Panc1 (cell line): Measurements from ENCODE around the gene BCAS3. TPM values are rescaled to one million over a fixed set of nuclear protein-coding genes. Genes with fewer than 3 reads are reported as not detected.

Experiments used
- ATAC-seq: fragments of 200-7000 bp; cut with Tn5 transposase; 2 replicates; pipeline ENCODE4 v1.9.1; 2020; ENCODE audit warnings: mild to moderate bottlenecking, moderate library complexity
- BruUV-seq: library from RNA; stranded (reverse); fragments of 400-500 nt; replicated peaks from 2 replicates; lab custom pipeline; 2021; lab: Mats Ljungman, UMichigan
- CTCF ChIA-PET: fragments of 300-600 bp; sonication (Branson Sonifier 250); formaldehyde crosslinking; loops from one replicate; lab custom pipeline; 2022; ENCODE audit warnings: antibody characterized with exemption; lab: Charles Lee
- POLR2A ChIA-PET: fragments of 300-600 bp; sonication (Branson Sonifier 250); formaldehyde crosslinking; loops from one replicate; lab custom pipeline; 2022; ENCODE audit warnings: antibody characterized with exemption; lab: Charles Lee
- DNase-seq: peaks from one replicate; pipeline ENCODE4 v3.0.0-alpha.2; 2010; ENCODE audit warnings: low read depth, low spot score
- H3K27ac ChIP-seq: 2 replicates; pipeline ENCODE4 v1.5.1; 2011; ENCODE audit warnings: mild to moderate bottlenecking, low read length, inconsistent platforms
- H3K27me3 ChIP-seq: fragments of 200-500 bp; sonication (Bioruptor generic); 2 replicates; pipeline ENCODE4 v1.6.0; 2014; ENCODE audit warnings: low read length, inconsistent platforms; ENCODE audit not compliant: control insufficient read depth, insufficient read depth
- H3K36me3 ChIP-seq: fragments of 200-500 bp; sonication (Bioruptor generic); 2 replicates; pipeline ENCODE4 v1.5.1; 2014; ENCODE audit warnings: inconsistent platforms, mild to moderate bottlenecking, low read length, moderate library complexity; ENCODE audit not compliant: control insufficient read depth, insufficient read depth
- H3K4me1 ChIP-seq: 2 replicates; pipeline ENCODE4 v1.5.1; 2011; ENCODE audit warnings: inconsistent platforms, mild to moderate bottlenecking, low read length, moderate library complexity; ENCODE audit not compliant: control insufficient read depth, insufficient read depth
- H3K4me3 ChIP-seq, 2 experiments: 2 replicates each; pipeline ENCODE4 v1.5.1; 2011 to 2012; ENCODE audit warnings: low read depth in 2 of 2, low read length in 2 of 2, mild to moderate bottlenecking in 2 of 2, inconsistent platforms in 1 of 2, moderate library complexity in 1 of 2
- H3K9me3 ChIP-seq: fragments of 200-500 bp; sonication (Bioruptor generic); 2 replicates; pipeline ENCODE4 v1.5.1; 2014; ENCODE audit warnings: low read depth, mild to moderate bottlenecking, inconsistent platforms, low read length, moderate library complexity; ENCODE audit not compliant: control insufficient read depth, insufficient read depth
- POLR2AphosphoS5 ChIP-seq: IDR thresholded peaks from 2 replicates; pipeline ENCODE4 v1.6.1; 2012; ENCODE audit warnings: mild to moderate bottlenecking, low read depth, low read length, moderate library complexity
- REST ChIP-seq, 2 experiments: IDR thresholded peaks; 2 replicates each; pipeline ENCODE4 v1.6.1; 2011 to 2012; ENCODE audit warnings: low read depth in 2 of 2, control low read depth in 1 of 2, low read length in 1 of 2, mild to moderate bottlenecking in 1 of 2, moderate library complexity in 1 of 2; ENCODE audit not compliant: insufficient read depth in 1 of 2
- SIN3A ChIP-seq: IDR thresholded peaks from 2 replicates; pipeline ENCODE4 v1.6.1; 2012; ENCODE audit warnings: low read depth, mild to moderate bottlenecking, low read length, moderate library complexity, borderline replicate concordance; ENCODE audit not compliant: insufficient read depth
- TCF7L2 ChIP-seq: IDR thresholded peaks from 2 replicates; pipeline ENCODE4 v1.6.1; 2011; ENCODE audit warnings: mild to moderate bottlenecking, low read depth, low read length, inconsistent platforms
- in situ Hi-C: cut with HindIII; loops from 2 replicates; pipeline ENCODE4 v1.10.0; 2016; ENCODE audit warnings: low sequenced_read_pairs, low pct_unique_long_range_greater_than_20kb
- intact Hi-C: fragments of 100-400 bp; cut with micrococcal nuclease; formaldehyde crosslinking; loops from one replicate; pipeline ENCODE4 v1.10.0; 2022; ENCODE audit not compliant: unreplicated experiment
- total RNA-seq: library from RNA; stranded (reverse); gene quantifications from one replicate; pipeline ENCODE4 v1.2.1, GENCODE V29; 2021; ENCODE audit not compliant: unreplicated experiment
- TF ChIP-seq, protein P1 (sequence below): fragments of 450-650 bp; IDR thresholded peaks from 2 replicates; pipeline ENCODE4 v1.5.1; 2017; ENCODE audit warnings: mild to moderate bottlenecking

The BCAS3 gene
- total RNA-seq, 1 experiment from 2014 or later, result 9.3 TPM

DNA sequence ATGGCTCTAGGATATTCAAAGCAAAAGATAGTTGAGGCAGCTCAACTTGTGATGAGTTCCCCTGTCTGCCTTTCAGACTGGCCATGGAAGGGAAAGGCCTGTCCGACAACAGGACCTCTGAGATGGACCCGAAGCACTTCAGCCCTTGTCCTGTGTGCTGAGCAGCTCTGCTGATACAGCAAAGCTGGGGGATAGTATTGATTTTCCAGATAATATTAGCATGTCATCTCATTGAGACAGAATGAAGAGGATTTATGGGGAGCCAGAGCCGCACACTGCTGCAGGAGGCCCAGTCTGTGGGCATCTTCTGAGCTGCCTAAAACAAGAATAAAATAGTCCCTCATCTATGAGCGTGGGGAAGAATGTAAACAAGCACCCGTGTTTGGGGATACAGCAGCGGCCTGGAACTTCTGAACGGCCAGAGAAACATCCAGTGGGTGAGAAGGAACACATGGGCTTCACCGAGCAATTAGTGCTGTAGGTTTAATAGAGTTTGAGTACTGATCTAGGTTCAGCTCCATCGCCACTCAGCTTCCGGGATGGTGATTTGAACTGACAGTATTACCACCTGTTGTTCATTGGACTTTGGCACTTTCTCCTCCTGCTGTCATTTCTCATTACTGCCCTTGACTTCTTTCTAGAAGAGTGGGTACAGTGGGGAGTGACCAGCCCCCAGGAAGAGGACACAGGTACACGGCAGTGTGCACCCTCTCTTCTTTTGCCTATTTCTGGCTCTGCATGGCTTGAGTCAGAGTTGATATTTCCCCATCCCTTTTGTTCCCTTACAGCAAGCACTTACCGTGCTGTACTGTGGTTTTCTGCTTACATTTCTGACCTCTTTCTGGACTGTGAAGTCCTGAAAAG lies 625.5 kb downstream of the BCAS3 start:
- no peaks in the 10 kb centered on the region for H3K4me1 ChIP-seq
- POLR2A ChIA-PET, result no interaction called here
- H3K27ac ChIP-seq, result no peak overlapping the region; the same call in 1 of the 2 replicates
- H3K4me3 ChIP-seq, result no peak overlapping the region
- TF ChIP-seq TCF7L2, result no peak
- no peak for TF ChIP-seq REST (IDR thresholded peaks at IDR 0.05; ENCODE audit: insufficient read depth in 1 of 2, low read depth in 2 of 2, low read length in 1 of 2)
- TF ChIP-seq SIN3A, result no peak
- TF ChIP-seq, protein P1, sequence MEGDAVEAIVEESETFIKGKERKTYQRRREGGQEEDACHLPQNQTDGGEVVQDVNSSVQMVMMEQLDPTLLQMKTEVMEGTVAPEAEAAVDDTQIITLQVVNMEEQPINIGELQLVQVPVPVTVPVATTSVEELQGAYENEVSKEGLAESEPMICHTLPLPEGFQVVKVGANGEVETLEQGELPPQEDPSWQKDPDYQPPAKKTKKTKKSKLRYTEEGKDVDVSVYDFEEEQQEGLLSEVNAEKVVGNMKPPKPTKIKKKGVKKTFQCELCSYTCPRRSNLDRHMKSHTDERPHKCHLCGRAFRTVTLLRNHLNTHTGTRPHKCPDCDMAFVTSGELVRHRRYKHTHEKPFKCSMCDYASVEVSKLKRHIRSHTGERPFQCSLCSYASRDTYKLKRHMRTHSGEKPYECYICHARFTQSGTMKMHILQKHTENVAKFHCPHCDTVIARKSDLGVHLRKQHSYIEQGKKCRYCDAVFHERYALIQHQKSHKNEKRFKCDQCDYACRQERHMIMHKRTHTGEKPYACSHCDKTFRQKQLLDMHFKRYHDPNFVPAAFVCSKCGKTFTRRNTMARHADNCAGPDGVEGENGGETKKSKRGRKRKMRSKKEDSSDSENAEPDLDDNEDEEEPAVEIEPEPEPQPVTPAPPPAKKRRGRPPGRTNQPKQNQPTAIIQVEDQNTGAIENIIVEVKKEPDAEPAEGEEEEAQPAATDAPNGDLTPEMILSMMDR, result no peak
- no peak for TF ChIP-seq POLR2AphosphoS5
- no peaks in the 10 kb centered on the region for H3K9me3 ChIP-seq
- BruUV-seq, result no TSS peak
- intact Hi-C loops, result no loop called here
- no peak for DNase-seq
- ATAC-seq, result no peak
- H3K36me3 ChIP-seq, result no peaks in the 10 kb centered on the region
- in situ Hi-C loops, result no loop called here
- CTCF ChIA-PET, result no interaction called here
- H3K27me3 ChIP-seq, result no peaks in the 10 kb centered on the region

DNA sequence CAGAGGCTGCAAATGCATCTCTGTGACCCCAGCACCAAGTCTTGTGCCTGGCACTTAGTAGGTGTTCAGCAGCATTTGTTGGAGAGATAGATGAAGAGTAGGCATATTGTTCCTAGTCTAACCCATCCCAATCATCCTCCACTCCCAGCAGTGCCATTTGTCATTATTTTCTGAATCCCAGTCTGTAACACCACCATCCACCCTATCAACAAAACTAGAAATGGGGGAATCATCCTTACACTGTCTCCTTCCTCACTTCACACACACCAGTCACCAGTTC lies 626.1 kb downstream of the BCAS3 start:
- no peaks in the 10 kb centered on the region for H3K4me1 ChIP-seq
- no peak overlapping the region; the same call in 1 of the 2 replicates for H3K27ac ChIP-seq
- in situ Hi-C loops (no loop called here), intact Hi-C loops (no loop called here)
- H3K4me3 ChIP-seq, result no peak overlapping the region
- no peaks in the 10 kb centered on the region for H3K9me3 ChIP-seq
- POLR2A ChIA-PET, result no interaction called here
- TF ChIP-seq SIN3A (no peak), REST (IDR thresholded peaks at IDR 0.05; ENCODE audit: insufficient read depth in 1 of 2, low read depth in 2 of 2, low read length in 1 of 2) (no peak), POLR2AphosphoS5 (no peak), TCF7L2 (no peak)
- TF ChIP-seq, protein P1, result no peak
- CTCF ChIA-PET, result no interaction called here
- no peaks in the 10 kb centered on the region for H3K36me3 ChIP-seq
- no TSS peak for BruUV-seq
- no peak for DNase-seq
- no peak for ATAC-seq
- H3K27me3 ChIP-seq, result no peaks in the 10 kb centered on the region
